NCI-H226 (cell line): ENCODE results near the gene IFIT1B.

ENCODE experiments used
- DNase-seq: peaks from one replicate; pipeline ENCODE4 v3.0.0-alpha.2; 2015

The IFIT1B gene

DNA sequence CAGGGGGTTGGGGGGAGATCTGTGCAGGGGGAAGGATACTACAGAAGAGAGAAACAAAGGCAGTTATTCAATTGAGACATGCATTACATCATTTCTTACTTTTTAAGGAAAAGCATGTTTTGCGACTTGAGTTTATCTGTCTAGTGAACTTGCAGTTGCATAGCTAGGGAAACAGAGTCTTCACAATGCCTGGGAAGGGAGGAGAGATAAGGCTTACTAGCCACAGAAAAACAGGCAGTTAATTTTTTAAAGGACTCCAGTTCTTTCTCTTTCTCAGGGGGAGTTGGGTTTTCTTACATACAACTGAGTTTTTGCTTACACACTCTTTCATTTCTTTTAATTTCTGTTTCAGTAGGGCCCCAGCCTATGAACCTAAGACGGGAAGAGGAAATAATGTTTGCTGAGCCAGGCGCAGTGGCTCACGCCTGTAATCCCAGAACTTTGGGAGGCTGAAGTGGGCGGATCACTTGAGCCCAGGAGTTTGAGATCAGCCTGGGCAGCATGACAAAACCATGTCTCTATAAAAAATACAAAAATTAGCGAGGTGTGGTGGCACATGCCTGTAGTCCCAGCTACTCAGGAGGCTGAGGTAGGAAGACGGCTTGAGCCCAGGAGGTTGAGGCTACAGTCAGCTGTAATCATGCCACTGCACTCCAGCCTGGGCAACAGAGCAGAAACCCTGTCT lies 27.1 kb upstream of the IFIT1B start:
- peak; percentile 41 for DNase-seq

DNA sequence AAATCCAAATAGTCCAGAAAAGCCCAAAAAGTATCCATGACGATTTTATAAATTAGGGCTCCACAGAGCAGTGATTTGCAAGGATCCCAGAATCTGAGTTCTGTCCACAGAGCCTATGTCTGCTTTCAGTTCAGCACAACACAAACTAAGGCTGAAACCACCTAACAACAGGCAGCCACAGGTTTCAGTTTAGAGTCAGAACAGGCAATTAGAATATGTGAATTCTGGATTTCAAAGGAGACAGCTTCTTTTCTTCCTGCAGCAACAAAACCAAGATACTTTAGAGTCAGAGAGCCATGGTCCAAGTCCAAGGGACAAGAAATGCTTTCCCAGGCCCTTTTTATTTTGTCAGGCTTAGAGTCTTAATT lies 26.5 kb upstream of the IFIT1B start:
- DNase-seq, result peak; percentile 36

- DNase-seq, result peak; percentile 98
These were observed 25.9 kb upstream of the IFIT1B start for GRCh38 chr10:89351780-89352597.

- peak; percentile 32 for DNase-seq
These were observed 25.1 kb upstream of the IFIT1B start for GRCh38 chr10:89352802-89353201.

- no peak for DNase-seq
These were observed 22.4 kb upstream of the IFIT1B start for GRCh38 chr10:89355394-89355931.

DNA sequence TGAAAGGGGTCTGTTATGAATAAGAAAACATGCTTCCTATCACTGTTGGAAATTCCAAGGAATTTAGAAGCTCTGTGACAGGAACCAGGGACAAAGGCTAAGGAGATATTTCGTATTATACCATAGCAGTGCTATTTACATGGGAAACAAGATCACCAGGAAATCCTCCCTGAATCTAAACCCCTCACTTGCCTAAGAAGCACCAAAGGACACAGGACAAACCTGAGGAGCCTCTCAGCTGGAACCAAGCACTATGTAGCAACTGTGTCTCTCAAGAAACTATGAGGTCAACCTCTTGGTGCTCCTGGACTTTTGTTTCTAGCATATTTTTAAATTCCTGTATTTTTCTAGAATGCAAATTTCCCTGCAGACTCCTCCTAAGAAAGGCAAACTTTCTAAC lies 20.8 kb upstream of the IFIT1B start:
- DNase-seq, result no peak

DNA sequence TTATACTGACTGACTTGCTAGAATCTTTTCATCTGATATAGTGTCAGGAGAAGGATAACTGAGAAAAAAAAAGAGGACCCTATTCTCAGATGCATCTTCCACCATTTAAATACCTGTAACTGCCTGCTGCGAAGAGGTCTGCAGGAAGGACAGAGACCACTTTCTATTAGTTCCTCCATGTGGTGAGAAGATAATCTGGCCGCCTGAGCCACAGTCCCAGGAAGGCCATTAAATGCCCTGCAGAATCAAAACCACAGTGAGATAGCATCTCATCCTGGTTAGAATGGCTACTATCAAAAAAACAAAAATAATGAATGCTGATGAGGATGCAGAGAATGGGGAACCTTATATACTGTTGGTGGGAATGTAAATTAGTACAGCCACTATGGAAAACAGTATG lies 19.9 kb upstream of the IFIT1B start:
- no peak for DNase-seq

GRCh38 chr10:89360157-89360556 lies 17.7 kb upstream of the IFIT1B start:
- no peak for DNase-seq

DNA sequence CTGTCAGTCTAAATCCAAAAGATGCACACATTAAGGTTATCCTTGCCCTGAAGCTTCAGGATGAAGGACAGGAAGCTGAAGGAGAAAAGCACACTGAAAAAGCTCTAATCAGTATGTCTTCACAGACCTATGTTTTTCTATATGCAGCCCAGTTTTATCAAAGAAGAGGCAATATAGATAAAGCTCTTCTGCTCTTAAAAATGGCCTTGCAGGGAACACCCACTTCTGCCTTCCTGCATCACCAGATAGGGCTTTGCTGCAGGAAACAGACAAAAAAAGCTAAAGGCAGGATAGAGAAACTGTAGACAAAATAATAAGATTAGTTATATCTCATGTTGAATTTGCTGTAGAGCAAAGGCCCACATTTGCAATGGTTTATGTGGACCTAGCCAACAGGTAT lies 14.9 kb upstream of the IFIT1B start:
- DNase-seq, result no peak

GRCh38 chr10:89363729-89364442 lies 14.0 kb upstream of the IFIT1B start:
- DNase-seq, result no peak

GRCh38 chr10:89364531-89364930 lies 13.3 kb upstream of the IFIT1B start:
- no peak for DNase-seq

DNA sequence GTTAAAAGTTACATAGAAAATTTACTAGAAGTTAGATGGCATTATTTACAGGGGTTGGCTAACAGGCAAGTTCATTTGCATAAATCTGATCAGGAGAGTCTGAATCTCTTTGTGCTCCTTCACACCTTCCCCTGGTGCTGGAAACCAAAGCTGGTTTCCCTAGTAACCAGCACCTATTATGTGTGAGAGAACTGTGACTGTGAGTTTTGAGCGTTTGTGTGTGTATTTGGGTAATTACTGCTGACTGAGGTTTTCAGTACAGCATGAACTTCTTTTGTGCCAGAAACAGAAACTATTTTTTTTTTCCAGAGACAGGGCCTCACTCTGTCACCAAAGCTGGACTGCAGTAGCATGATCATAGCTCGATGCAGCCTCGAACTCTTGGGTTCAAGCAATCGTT lies 10.3 kb upstream of the IFIT1B start:
- DNase-seq, result no peak

- no peak for DNase-seq
These were observed 9.7 kb upstream of the IFIT1B start for GRCh38 chr10:89368129-89368528.

GRCh38 chr10:89369156-89370105 lies 8.4 kb upstream of the IFIT1B start:
- no peak for DNase-seq

- DNase-seq, result no peak
These were observed 6.8 kb upstream of the IFIT1B start for GRCh38 chr10:89371079-89371478.

DNA sequence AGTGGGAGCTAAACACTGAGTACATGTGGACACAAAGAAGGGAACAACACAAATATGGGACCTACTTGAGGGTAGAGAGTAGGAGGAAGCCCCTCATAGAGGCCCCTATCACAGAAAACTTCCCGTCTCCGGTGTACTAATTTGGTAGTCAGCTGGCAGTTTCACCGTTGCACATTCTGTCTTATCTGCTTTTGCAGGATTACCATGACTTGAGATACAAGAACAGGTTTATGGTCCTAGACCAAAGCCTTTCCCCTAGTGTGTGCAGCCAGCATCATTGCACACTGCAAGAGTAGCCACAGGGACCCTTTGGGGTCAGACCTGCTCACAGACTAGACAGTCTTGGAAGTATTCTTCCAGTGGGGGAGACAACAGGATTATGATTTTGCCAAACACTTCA lies 5.9 kb upstream of the IFIT1B start:
- DNase-seq, result no peak

GRCh38 chr10:89373916-89374711 lies 3.7 kb upstream of the IFIT1B start:
- DNase-seq, result peak; percentile 18

DNA sequence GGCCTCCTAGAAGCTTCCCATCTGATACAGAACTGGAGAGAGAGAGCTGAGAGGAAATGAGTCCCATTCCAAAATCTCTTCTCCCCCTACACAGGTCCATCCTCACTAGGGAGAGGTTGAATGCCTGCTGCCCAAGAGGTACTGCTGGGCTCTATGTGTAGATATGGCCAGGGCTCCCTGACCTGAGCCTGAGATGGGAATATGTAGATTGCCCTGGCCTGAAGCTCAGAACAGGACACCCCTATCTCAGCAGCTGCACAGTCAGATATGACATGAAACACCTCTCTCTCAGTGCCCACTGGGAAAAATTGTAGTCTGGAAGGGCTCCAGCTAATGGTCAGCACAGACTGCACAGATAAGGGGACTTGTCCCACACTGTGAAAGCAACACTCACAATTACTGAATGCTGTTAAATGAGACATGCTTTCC lies 3.1 kb upstream of the IFIT1B start:
- no peak for DNase-seq

DNA sequence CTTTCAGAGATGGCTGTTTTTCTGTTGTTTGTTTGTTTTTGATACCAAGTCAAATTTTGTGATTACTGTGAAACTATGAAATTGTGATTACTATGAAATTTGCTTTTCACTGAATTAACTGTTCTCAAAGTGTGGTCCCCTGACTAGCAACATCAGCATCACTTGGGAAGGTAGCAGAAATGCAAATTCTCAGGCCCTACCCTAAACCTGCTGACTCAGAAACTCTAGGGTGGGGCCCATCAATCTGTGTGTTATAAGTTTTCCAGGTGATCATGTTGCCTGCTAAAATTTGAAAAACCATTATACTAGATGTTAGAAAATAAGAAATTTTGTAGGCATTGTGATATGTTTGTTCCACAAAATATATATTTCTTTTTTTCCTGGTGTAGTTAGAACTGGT lies 1.2 kb downstream of the IFIT1B start:
- DNase-seq, result no peak

DNA sequence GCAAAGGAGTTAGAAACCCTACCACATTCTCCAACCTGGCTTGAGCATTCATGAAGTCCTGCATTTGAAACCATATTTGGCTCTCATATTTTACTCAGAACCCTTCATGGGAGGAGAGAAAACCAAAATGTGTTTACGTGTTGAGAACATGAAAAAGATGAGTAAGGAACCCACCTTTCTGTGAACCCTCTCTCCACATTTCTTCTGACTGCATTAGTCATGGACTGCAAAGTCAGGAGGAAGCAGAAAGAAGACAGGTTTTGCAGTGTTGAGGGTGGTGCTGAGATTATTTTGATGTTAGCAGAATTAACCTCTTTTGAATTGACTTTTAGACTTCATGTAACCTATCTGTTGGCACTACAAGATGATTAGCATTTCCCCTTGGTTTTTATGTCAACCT lies 4.9 kb downstream of the IFIT1B start:
- no peak for DNase-seq
